Activated CD8-positive, alpha-beta memory T cell treated with anti-CD3 and anti-CD28 coated beads, Interleukin-2, amount 50 U/mL, for 4 hours (primary cell): ENCODE data around the gene WNT1.

Experiments used
- DNase-seq: peaks from one replicate; pipeline ENCODE4 v3.0.0-alpha.2; 2020

Gene WNT1

GRCh38 chr12:48978291-48978740, at the start of gene WNT1:
Gene WNT1, plus strand, starts transcription at chr12:48978322. Its CDS starts 329 bp downstream, at chr12:48978651.
- DNase-seq = no peak

GRCh38 chr12:48929551-48929950, 48.6 kb upstream of the WNT1 start:
- DNase-seq = no peak

DNA sequence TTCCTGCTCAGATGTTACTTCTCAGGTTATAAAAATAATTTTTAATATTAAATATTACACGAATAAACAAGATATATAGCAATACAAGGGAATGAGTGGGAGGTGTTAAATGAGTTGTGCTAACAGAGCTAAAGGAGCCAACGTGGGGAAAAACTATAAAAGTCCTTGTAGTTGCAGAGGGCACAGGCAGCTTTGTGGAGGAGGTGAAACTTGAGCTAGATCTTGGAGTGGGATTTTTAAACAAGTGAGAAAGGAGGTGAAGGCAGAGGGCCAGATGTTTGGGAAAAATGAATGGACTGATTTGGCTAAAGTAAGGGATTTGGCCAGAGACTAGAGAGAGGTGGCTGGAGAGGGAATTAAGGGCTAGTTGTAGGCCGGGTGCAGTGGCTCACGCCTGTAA, 47.6 kb upstream of the WNT1 start:
- DNase-seq = no peak

DNA sequence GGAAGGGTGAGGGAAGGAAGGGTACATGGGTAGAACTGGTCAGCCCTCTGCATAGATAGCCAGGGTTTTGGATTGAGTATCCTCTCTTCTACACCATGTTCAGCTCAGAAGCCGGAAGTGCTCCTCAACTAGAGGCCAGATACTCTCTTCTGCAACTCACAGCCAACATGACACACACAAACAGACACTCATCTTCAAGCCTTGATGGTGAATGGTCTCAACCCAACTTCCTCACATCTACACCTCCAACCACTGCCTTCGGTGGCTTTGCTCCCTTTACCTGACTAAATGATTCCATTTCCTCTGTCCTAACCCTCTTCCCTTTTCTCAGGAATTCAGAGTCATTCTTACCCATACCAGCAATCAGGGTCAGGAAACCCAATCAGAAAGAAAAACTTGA, 45.2 kb upstream of the WNT1 start:
- DNase-seq = no peak

DNA sequence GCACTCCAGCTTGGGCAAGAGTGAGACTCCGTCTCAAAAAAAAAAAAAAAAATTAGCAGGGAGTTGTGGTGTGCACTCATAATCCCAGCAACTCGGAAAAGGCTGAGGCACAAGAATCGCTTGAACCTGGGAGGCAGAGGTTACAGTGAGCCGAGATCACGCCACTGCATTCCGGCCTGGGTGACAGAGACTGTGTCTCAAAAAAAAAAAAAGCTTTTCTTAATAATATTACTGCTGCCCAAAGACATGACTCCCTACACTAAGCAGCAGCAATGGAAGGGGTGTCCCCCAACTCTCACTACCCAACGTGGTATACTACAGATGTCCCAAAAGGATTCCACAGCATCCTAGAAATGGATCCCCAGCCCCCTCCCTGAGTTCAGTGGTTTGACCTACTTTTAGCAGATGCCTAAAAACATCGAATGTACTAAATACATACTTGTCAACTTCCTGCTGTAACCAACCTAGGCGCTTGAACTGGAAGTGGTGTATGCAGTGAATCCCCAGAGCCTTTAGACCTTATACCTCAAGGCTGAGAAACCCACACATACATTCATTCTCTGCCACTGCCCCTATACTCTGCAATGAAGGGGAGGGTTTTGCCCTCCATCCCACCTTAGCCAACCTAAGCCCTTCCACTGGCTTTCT, 44.3 kb upstream of the WNT1 start:
- DNase-seq = no peak

DNA sequence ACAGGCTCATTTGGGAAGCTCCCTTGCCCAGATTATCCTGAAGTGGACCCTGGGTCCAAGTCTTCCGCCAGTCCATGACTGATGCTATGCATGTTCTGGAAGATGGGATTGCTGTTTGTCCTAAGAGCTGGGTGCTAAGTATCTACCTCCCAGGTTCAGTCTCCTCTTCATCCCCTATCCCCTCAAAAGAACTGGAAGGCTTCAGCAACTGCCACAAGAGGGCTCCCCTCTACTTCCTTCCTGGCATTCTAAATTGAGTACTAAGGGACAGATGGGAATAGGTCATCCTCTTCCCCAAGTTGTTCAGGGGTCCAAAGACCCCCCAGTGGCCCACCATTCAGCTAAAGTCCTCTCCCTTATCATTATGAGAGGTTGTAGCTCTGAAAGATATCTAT, 43.8 kb upstream of the WNT1 start:
- DNase-seq = no peak

- peak; percentile 90 for DNase-seq
Measured at GRCh38 chr12:48936379-48936979, 41.6 kb upstream of the WNT1 start.

GRCh38 chr12:48937170-48937569, 41.0 kb upstream of the WNT1 start:
- DNase-seq = no peak

- no peak for DNase-seq
Measured at GRCh38 chr12:48938805-48939204, 39.3 kb upstream of the WNT1 start.

- no peak for DNase-seq
Measured at GRCh38 chr12:48940181-48940580, 37.9 kb upstream of the WNT1 start.

GRCh38 chr12:48943221-48943620, 34.9 kb upstream of the WNT1 start:
- no peak for DNase-seq

DNA sequence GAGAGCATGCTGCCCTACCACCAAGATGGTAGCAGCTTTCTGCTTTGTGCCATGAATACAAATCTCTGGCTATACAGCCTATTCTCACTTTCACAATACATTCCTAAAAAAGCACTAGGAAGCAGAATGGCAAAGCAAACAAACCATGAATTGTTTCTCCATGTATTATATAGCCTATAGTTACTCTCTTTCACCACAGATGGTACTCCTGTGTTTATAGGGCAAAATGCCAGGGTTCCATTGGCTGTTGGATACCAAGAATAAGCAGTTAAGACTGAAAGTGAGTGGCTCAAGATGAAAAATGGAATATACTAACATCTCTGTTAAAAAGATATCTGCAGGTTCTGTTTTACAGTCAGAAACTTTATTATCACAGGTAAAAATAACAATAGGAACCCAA, 31.9 kb upstream of the WNT1 start:
- DNase-seq = no peak

DNA sequence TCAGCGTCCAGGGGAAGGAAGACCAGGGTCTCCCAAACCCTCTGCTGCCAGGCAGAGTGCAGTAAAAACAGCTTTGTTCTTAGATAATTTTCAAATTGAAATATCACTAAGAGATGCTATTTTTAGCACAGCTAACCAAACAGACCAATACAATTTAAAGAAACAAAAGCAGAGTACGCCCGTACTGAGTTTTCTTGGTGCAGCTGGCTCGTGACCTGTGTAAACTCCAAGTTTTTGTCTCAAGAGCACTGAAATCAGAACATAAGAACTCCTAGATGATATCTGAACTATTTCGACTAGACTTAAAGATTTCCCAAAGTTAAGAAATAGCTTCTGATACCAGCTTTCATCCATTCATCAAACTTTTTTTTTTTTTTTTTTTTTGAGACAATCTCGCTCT, 31.2 kb upstream of the WNT1 start:
- DNase-seq = no peak

DNA sequence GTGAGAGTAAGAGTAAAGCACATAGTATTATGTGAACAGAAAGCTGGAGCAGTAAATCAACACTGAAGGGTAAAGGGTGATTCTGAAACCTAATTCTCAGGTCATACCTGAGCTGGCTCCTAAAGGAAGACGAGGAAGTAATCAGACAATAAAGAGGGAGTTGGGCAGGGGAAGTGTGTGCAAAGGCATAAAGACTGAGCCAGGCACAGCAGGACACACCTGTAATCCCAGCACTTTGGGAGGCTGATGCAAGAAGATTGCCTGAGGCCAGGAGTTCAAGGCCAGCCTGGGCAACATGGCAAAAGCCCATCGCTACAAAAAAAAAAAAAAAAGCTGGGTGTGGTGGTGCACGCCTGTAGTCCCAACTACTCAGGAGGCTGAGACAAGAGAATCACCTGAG, 30.4 kb upstream of the WNT1 start:
- no peak for DNase-seq

DNA sequence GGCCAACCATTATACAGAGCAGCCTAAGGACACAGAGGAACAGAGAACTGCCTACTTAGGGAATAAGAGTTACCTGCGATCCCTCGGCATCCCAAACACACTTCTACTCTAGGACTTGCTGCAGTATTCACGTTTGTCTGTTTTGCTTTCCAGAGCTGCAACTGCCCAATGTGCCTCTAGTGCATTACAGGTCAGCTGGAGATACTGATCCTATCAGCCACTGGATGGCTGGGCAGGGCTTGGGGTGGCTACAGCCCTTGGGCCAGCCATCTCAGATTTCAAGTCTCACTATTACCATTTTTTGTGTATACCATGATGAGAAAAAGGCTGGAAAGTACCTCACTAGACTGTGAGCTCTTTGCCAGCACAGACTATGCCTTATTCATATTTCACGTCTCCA, 25.4 kb upstream of the WNT1 start:
- DNase-seq = no peak

DNA sequence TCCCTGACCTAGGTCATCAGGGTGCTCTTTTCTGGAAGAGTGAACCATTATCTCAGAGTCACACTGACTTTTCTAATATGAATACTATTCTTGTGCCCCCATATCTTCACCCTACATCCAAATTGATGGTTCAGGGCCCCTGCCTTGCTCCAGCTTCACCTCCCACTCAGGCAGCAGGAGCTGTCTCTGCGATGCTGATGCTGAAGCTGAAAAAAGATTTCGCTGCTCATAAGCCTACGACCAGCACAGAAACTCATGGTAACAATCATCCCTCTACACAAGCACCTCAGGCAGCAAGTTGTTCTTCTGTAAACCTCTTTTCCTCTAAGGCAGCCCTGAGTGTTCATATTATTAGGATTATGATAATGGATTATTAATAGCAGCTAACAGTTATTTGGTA, 24.1 kb upstream of the WNT1 start:
- DNase-seq = no peak

- no peak for DNase-seq
Measured at GRCh38 chr12:48954841-48955501, 23.2 kb upstream of the WNT1 start.

DNA sequence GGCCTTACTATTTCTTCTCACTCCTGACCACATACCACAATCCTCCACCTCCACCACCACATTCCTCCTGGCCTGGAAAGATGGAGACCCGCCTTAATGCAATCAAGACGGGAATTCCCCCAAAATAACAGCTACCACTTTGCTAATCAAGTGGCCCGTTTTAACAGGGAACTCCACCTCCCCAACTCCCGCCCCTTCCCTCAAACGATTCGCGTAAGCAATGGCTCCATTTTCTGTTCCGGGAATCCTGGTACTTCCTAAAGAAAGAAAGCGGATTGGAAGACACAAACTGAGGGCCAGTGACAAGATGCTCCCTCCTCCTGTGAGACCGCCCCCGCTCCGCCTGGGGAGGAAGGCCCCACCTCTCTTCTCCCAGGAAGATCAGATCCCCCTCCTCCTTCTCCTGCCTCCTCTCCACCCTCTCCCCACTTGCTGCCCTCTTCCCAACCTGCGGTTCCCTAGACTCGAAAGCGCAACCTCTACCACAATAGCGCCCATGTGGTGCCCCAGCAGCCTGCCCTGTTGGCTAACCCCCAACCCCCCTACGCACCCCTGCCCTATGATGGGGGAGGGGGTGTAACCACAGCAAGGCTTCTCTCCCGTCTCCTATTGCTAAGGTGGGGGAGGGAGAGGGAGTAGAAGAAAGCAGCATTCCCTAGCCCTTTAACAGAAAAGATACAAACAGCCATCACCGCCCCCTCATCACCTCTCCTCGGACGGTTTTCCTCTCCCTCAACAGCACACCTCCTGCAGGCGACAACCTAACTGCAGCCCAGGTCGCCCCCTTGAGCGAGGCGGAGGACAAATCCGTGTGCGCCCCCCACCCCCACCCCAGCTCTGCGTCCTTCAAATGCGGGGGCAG, 21.6 kb upstream of the WNT1 start:
- DNase-seq = no peak

GRCh38 chr12:48957141-48958048, 20.7 kb upstream of the WNT1 start, which contains the start of gene ARF3:
Gene ARF3, minus strand, starts transcription at chr12:48957487. Its CDS starts 16,392 bp downstream, at chr12:48941095.
- DNase-seq = peak; percentile 95

GRCh38 chr12:48958049-48958388, 20.1 kb upstream of the WNT1 start:
- no peak for DNase-seq

- no peak for DNase-seq
Measured at GRCh38 chr12:48960834-48961233, 17.3 kb upstream of the WNT1 start.

DNA sequence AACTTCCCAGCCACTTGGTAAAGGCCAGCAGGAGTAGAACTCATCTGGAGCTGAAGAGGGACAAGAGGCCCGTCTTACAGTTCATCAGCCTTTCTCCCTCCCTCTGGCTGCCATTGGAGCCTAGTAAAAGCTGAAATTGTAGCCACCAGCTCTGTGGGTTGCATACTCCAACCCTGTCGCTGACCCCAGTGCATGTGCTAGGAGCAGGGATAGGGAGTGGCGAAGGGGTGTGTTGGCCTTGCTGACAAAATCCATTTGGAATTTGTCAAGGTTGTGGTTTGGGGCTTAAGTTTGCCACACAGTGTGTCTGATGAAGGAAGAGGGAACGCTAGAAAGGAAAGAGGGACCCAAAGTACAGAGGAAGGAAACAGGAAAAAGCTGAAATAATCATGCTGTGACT, 16.8 kb upstream of the WNT1 start:
- no peak for DNase-seq
